Gastrocnemius medialis (tissue), 4 donors: ENCODE data around the gene GPRIN3. TPM values are rescaled to one million over a fixed set of nuclear protein-coding genes. Genes with fewer than 3 reads are reported as not detected.

Source experiments
- ATAC-seq, 2 donors: fragments of 150-250 bp; one replicate each; pipeline ENCODE4 v1.9.1; 2016
- DNase-seq, 2 donors: peaks; one replicate each; pipeline ENCODE4 v3.0.0-alpha.2; 2019
- H3K27ac ChIP-seq, 4 donors: fragments of 200-600 bp; sonication (generic); 1 replicate in 1 of 4; 2 replicates in 3 of 4; pipeline ENCODE4 v1.5.1; 2016 to 2018; ENCODE audit warnings: mild to moderate bottlenecking in 2 of 4, moderate library complexity in 1 of 4
- H3K27me3 ChIP-seq, 3 donors: fragments of 200-600 bp; sonication (generic) in 2 of 3; 1 replicate in 1 of 3; 2 replicates in 2 of 3; pipeline versions ENCODE4 v1.5.1 to v1.6.0; 2016 to 2019; ENCODE audit warnings: mild to moderate bottlenecking in 1 of 3, moderate library complexity in 1 of 3
- H3K36me3 ChIP-seq, 2 donors: fragments of 200-600 bp; sonication (generic) in 1 of 2; one replicate each; pipeline ENCODE4 v1.5.1; 2017 to 2018
- H3K4me1 ChIP-seq, 2 donors: fragments of 200-600 bp; sonication (generic) in 1 of 2; one replicate each; pipeline ENCODE4 v1.5.1; 2016 to 2017; ENCODE audit warnings: mild to moderate bottlenecking in 2 of 2
- H3K4me3 ChIP-seq, 4 donors: fragments of 200-600 bp; sonication (generic) in 3 of 4; 1 replicate in 1 of 4; 2 replicates in 3 of 4; pipeline ENCODE4 v1.5.1; 2016 to 2019; ENCODE audit warnings: mild to moderate bottlenecking in 2 of 4
- H3K9me3 ChIP-seq, 3 donors: fragments of 200-600 bp; sonication (generic) in 2 of 3; 1 replicate in 1 of 3; 2 replicates in 2 of 3; pipeline ENCODE4 v1.5.1; 2016 to 2019
- CTCF ChIP-seq, 5 experiments: fragments of 450-650 bp in 3 of 5; fragments of 200-600 bp in 2 of 5; sonication (generic) in 2 of 5; IDR thresholded peaks in 4 of 5; conservative IDR thresholded peaks in 1 of 5; 1 replicate in 4 of 5; 2 replicates in 1 of 5; pipeline ENCODE4 v1.5.1; 2016 to 2019; ENCODE audit warnings: antibody characterized with exemption in 5 of 5, mild to moderate bottlenecking in 3 of 5, moderate library complexity in 3 of 5
- POLR2A ChIP-seq, 2 donors: fragments of 450-650 bp; IDR thresholded peaks; one replicate each; pipeline ENCODE4 v1.6.1; 2017; ENCODE audit warnings: antibody characterized with exemption in 2 of 2, mild to moderate bottlenecking in 2 of 2, moderate library complexity in 2 of 2
- in situ Hi-C, 4 donors: fragments of 200-750 bp; cut with MboI; loops; one replicate each; pipeline versions ENCODE4 v1.15.0 to v1.8.0; 2017; ENCODE audit warnings: low sequenced_read_pairs in 4 of 4
- intact Hi-C: fragments of 100-400 bp; cut with DNase I; formaldehyde crosslinking; loops from one replicate; pipeline ENCODE4 v1.15.1; 2023; ENCODE audit warnings: low total_unique reads
- total RNA-seq, 4 donors: library from RNA; depleted of rRNA; stranded (reverse); fragments of >200 nt; gene quantifications; one replicate each; pipeline versions ENCODE4 v1.1.0 to v1.2.3, GENCODE V29; 2016

The GPRIN3 gene
- total RNA-seq, 4 donors from 2014 or later, result 1.2 to 3.1 (median 1.8) TPM

GRCh38 chr4:89331686-89332544 is 24.3 kb upstream of the GPRIN3 start:
- no peak for TF ChIP-seq POLR2A (IDR thresholded peaks at IDR 0.05)
- TF ChIP-seq CTCF (IDR thresholded peaks at IDR 0.05 in 4 of 5, conservative IDR thresholded peaks at IDR 0.05 in 1 of 5), result no peak
- no peaks in the 10 kb centered on the region for H3K9me3 ChIP-seq
- H3K27ac ChIP-seq, result no peak overlapping the region
- no peak for ATAC-seq
- no peaks in the 10 kb centered on the region for H3K27me3 ChIP-seq
- intact Hi-C loops, result no loop called here
- H3K4me1 ChIP-seq, result no peaks in the 10 kb centered on the region
- H3K4me3 ChIP-seq, result no peak overlapping the region
- DNase-seq, result no peak
- in situ Hi-C loops, result no loop called here
- no peaks in the 10 kb centered on the region for H3K36me3 ChIP-seq

GRCh38 chr4:89331197-89331596 is 23.6 kb upstream of the GPRIN3 start:
- no peak overlapping the region for H3K27ac ChIP-seq
- DNase-seq (no peak), ATAC-seq (no peak)
- in situ Hi-C loops (no loop called here), intact Hi-C loops (no loop called here)
- no peaks in the 10 kb centered on the region for H3K9me3 ChIP-seq
- H3K4me3 ChIP-seq, result no peak overlapping the region
- H3K27me3 ChIP-seq, result no peaks in the 10 kb centered on the region
- no peaks in the 10 kb centered on the region for H3K36me3 ChIP-seq
- no peak for TF ChIP-seq CTCF (IDR thresholded peaks at IDR 0.05 in 4 of 5, conservative IDR thresholded peaks at IDR 0.05 in 1 of 5)
- TF ChIP-seq POLR2A (IDR thresholded peaks at IDR 0.05), result no peak
- no peaks in the 10 kb centered on the region for H3K4me1 ChIP-seq

GRCh38 chr4:89329280-89329679 is 21.7 kb upstream of the GPRIN3 start:
- Histone ChIP-seq H3K4me3 (no peak overlapping the region), H3K4me1 (no peaks in the 10 kb centered on the region), H3K27me3 (no peaks in the 10 kb centered on the region), H3K36me3 (no peaks in the 10 kb centered on the region), H3K9me3 (no peaks in the 10 kb centered on the region), H3K27ac (no peak overlapping the region)
- no peak for DNase-seq
- in situ Hi-C loops, result no loop called here
- no peak for TF ChIP-seq CTCF (IDR thresholded peaks at IDR 0.05 in 4 of 5, conservative IDR thresholded peaks at IDR 0.05 in 1 of 5)
- no peak for TF ChIP-seq POLR2A (IDR thresholded peaks at IDR 0.05)
- intact Hi-C loops, result no loop called here
- ATAC-seq, result no peak

- no peak overlapping the region for H3K4me3 ChIP-seq
- intact Hi-C loops (no loop called here), in situ Hi-C loops (no loop called here)
- H3K27me3 ChIP-seq, result no peaks in the 10 kb centered on the region
- TF ChIP-seq POLR2A (IDR thresholded peaks at IDR 0.05) (no peak), CTCF (IDR thresholded peaks at IDR 0.05 in 4 of 5, conservative IDR thresholded peaks at IDR 0.05 in 1 of 5) (no peak)
- H3K4me1 ChIP-seq, result no peaks in the 10 kb centered on the region
- peak in 1 of 2 donors; percentile 46 for ATAC-seq
- H3K36me3 ChIP-seq, result no peaks in the 10 kb centered on the region
- DNase-seq, result no peak
- no peaks in the 10 kb centered on the region for H3K9me3 ChIP-seq
- H3K27ac ChIP-seq, result no peak overlapping the region
Measured at GRCh38 chr4:89324671-89325070, 17.1 kb upstream of the GPRIN3 start.
